Pancreas (tissue), 10 donors: ENCODE measurements around the gene LYL1. TPM values are rescaled to one million over a fixed set of nuclear protein-coding genes. Genes with fewer than 3 reads are reported as not detected.

Source experiments
- ATAC-seq, 4 donors: fragments of 200-7000 bp; cut with Tn5 transposase; one replicate each; pipeline versions ENCODE4 v1.8.0 to v1.9.1; 2020; ENCODE audit warnings: mild to moderate bottlenecking in 4 of 4, moderate library complexity in 4 of 4
- DNase-seq, 6 donors: peaks; one replicate each; pipeline ENCODE4 v3.0.0-alpha.2; 2020
- FAIRE-seq: peaks from 2 replicates; lab custom pipeline; 2012; peaks lifted over from hg19 to GRCh38; lab: Jason Lieb, UNC
- H3K27ac ChIP-seq, 4 donors: fragments of 200-600 bp; sonication (generic); 1 replicate in 3 of 4; 2 replicates in 1 of 4; pipeline versions ENCODE4 v1.5.0 to v1.8.0; 2020
- H3K27me3 ChIP-seq, 4 donors: fragments of 200-600 bp; one replicate each; pipeline ENCODE4 v1.8.0; 2021
- H3K36me3 ChIP-seq, 3 donors: fragments of 200-600 bp; sonication (generic) in 1 of 3; one replicate each; pipeline versions ENCODE4 v1.5.0 to v1.8.0; 2020 to 2021
- H3K4me1 ChIP-seq, 3 donors: fragments of 200-600 bp; one replicate each; pipeline ENCODE4 v1.8.0; 2021
- H3K4me3 ChIP-seq, 4 donors: fragments of 200-600 bp; sonication (generic) in 2 of 4; one replicate each; pipeline versions ENCODE4 v1.5.0 to v1.8.0; 2020 to 2021
- H3K9me3 ChIP-seq, 4 donors: fragments of 200-600 bp; one replicate each; pipeline ENCODE4 v1.8.0; 2021
- CTCF ChIP-seq, 4 donors: fragments of 200-600 bp; sonication (generic) in 3 of 4; IDR thresholded peaks; one replicate each; pipeline versions ENCODE4 v1.5.0 to v1.8.0; 2021; ENCODE audit warnings: antibody characterized with exemption in 4 of 4
- WGBS, 2 donors: extraction: QIAGEN DNeasy Blood & Tissue Kit; methylation state at CpG; one replicate each; pipeline ENCODE4 v1.1.7; 2013; 5-methylcytosine and 5-hydroxymethylcytosine counted together
- intact Hi-C, 3 donors: fragments of 100-400 bp; cut with DNase I; formaldehyde crosslinking; loops; one replicate each; pipeline versions ENCODE4 v1.11.1 to v1.14.2; 2022
- polyA plus RNA-seq, 2 donors: library from polyadenylated mRNA; stranded (reverse); fragments of 200-250 nt; gene quantifications; one replicate each; pipeline ENCODE4 v1.2.3, GENCODE V29; 2013
- total RNA-seq, 6 donors: library from RNA; stranded (reverse); fragmentation: NEBNext Ultra II Directional in 4 of 6; extraction: Animal tissue kit (Norgen Biotek cat#: 25700) in 4 of 6; gene quantifications; one replicate each; pipeline versions ENCODE4 v1.2.1 to v1.2.4, GENCODE V29; 2021 to 2023
- donor health status: healthy with polysubstance abuse.
- donor health status: DM: no; HTN: no; CAD: no; lungs with moderate emphysema.
- donor health status: DM: no; HTN: no; CAD: no.
- donor health status: control.
- donor health status: control.
- donor health status: Bipolar disorder and iron deficiency.
- donor health status: DM: yes; HTN: yes; CAD: no.
- donor health status: DM: no; HTN: no; CAD: no.
- donor health status: DM: no; HTN: no; CAD: no.
- donor health status: DM: yes; HTN: yes; CAD: no.

LYL1 gene
- total and polyA plus RNA-seq, 8 donors: 0.51 to 5.5 (median 2.4) TPM

- Histone ChIP-seq H3K27ac (no peak overlapping the region), H3K36me3 (peaks cover 0 to 4% (median 0%) of the 10 kb centered on the region in 3 donors)
- no peak for FAIRE-seq
These were observed 16.0 kb upstream of the LYL1 start for GRCh38 chr19:13118424-13119193.

GRCh38 chr19:13117772-13118423 lies 15.2 kb upstream of the LYL1 start, which contains the start of gene NACC1:
NACC1 (plus strand) TSS chr19:13118264; CDS start chr19:13135208, 16,944 bp downstream.
- no peak for FAIRE-seq

More at GRCh38 chr19:13118424-13119193, 16.0 kb upstream of the LYL1 start:
- no peak for ATAC-seq
- H3K27me3 ChIP-seq: no peaks in the 10 kb centered on the region
- DNase-seq: peak; percentile 51 to 82 (median 66)
- peaks cover 4 to 18% (median 4%) of the 10 kb centered on the region in 3 donors for H3K4me1 ChIP-seq
- H3K4me3 ChIP-seq: peak overlapping the region; percentile 73 to 87 (median 79)
- H3K9me3 ChIP-seq: no peaks in the 10 kb centered on the region
- no peak for TF ChIP-seq CTCF (IDR thresholded peaks at IDR 0.05)
- intact Hi-C loops: no loop called here
- 1% methylated on average over 19 to 56 of the region's 57 CpGs for WGBS, 2 donors

GRCh38 chr19:13117176-13117771 lies 14.6 kb upstream of the LYL1 start:
- intact Hi-C loops: no loop called here
- no peaks in the 10 kb centered on the region for H3K9me3 ChIP-seq
- ATAC-seq (peak; percentile 4 to 31 (median 14)), DNase-seq (no peak), FAIRE-seq (no peak)
- WGBS, 2 donors: 9 to 10% methylated on average over 20 of the region's 20 CpGs
- peak overlapping the region; percentile 74 to 99 (median 98) for H3K4me3 ChIP-seq
- peak overlapping the region in 3 of 4 donors; percentile 48 to 68 (median 68) for H3K27ac ChIP-seq
- peaks cover 0 to 11% (median 0%) of the 10 kb centered on the region in 3 donors for H3K36me3 ChIP-seq
- peaks cover 4 to 18% (median 4%) of the 10 kb centered on the region in 3 donors for H3K4me1 ChIP-seq
- no peak for TF ChIP-seq CTCF (IDR thresholded peaks at IDR 0.05)
- H3K27me3 ChIP-seq: no peaks in the 10 kb centered on the region

More at GRCh38 chr19:13117772-13118423, 15.2 kb upstream of the LYL1 start, which contains the start of gene NACC1:
- Histone ChIP-seq H3K4me3 (peak within 1 kb of the TSS; percentile 74 to 99 (median 98)), H3K36me3 (peaks cover 0 to 5% (median 0%) of the 10 kb centered on the region in 3 donors), H3K27me3 (no peaks in the 10 kb centered on the region), H3K9me3 (no peaks in the 10 kb centered on the region), H3K4me1 (peaks cover 4 to 18% (median 4%) of the 10 kb centered on the region in 3 donors), H3K27ac (peak within 1 kb of the TSS in 3 of 4 donors; percentile 48 to 68 (median 68))
- 3 to 5% methylated on average over 44 to 65 of the region's 65 CpGs for WGBS, 2 donors
- DNase-seq: peak; percentile 85 to 96 (median 92)
- intact Hi-C loops: no loop called here
- TF ChIP-seq CTCF (IDR thresholded peaks at IDR 0.05): no peak
- peak; percentile 92 to 96 (median 95) for ATAC-seq

GRCh38 chr19:13116282-13117175 lies 13.9 kb upstream of the LYL1 start, which contains the start of gene TRMT1:
TRMT1 (minus strand) TSS chr19:13116740; CDS start chr19:13116399, 341 bp downstream.
- intact Hi-C loops: no loop called here
- Histone ChIP-seq H3K4me3 (peak within 1 kb of the TSS; percentile 74 to 99 (median 98)), H3K27ac (peak within 1 kb of the TSS in 3 of 4 donors; percentile 57 to 68 (median 68)), H3K9me3 (no peaks in the 10 kb centered on the region), H3K4me1 (peaks cover 4 to 18% (median 4%) of the 10 kb centered on the region in 3 donors), H3K27me3 (no peaks in the 10 kb centered on the region), H3K36me3 (peaks cover 0 to 11% (median 0%) of the 10 kb centered on the region in 3 donors)
- peak; percentile 86 to 95 (median 93) for DNase-seq
- peak; percentile 37 for FAIRE-seq
- peak; percentile 83 to 88 (median 85) for ATAC-seq
- TF ChIP-seq CTCF (IDR thresholded peaks at IDR 0.05): no peak
- 0% methylated on average over 51 of the region's 51 CpGs for WGBS, 2 donors
